Activated T-cell treated with anti-CD3 and anti-CD28 coated beads, Interleukin-2, amount 50 U/mL, for 1 hour (primary cell): ENCODE results near the gene FSTL5.

ENCODE experiments used
- DNase-seq: peaks from one replicate; pipeline ENCODE4 v3.0.0-alpha.2; 2020

Gene FSTL5

DNA sequence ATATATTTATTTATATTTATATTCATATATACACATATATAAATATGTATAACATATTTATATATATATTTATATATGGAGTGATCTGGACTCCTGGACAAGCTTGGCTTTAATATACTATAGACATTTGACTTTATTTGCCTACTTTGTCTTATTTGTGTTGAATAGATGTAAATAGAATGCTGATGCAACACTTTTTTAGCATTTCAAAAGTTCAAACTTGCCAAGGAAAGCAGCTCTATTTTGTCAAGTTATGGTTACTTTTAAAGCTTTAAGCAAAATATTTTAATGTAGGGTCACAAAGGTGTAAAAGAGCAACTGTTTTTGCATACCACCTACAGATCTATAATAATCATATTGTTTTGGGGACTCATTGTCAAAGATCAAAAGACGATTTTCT, 61.1 kb downstream of the FSTL5 start:
- no peak for DNase-seq

DNA sequence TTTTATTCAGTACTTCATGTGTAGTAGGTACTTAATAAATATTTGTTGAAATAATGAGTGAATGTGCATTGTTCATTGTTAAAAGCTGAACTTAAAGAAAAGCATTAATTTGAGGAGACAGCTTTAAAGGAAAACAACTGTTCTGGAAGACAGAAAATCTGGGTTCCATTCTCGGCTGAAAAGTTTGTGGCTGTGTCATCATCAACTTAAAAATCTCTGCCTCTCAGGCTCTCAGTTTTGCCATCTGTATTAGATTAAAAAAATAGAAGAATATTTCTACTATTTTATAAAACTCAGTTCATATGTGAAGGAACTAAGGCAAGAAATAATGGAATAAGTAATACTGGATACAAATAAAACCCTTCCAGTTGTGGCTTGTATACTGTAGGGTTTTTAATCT, 62.5 kb downstream of the FSTL5 start:
- no peak for DNase-seq

GRCh38 chr4:162075726-162076125, 88.1 kb downstream of the FSTL5 start:
- DNase-seq, result no peak

GRCh38 chr4:162061214-162061613, 102.6 kb downstream of the FSTL5 start:
- no peak for DNase-seq

GRCh38 chr4:162059656-162060055, 104.1 kb downstream of the FSTL5 start:
- no peak for DNase-seq

DNA sequence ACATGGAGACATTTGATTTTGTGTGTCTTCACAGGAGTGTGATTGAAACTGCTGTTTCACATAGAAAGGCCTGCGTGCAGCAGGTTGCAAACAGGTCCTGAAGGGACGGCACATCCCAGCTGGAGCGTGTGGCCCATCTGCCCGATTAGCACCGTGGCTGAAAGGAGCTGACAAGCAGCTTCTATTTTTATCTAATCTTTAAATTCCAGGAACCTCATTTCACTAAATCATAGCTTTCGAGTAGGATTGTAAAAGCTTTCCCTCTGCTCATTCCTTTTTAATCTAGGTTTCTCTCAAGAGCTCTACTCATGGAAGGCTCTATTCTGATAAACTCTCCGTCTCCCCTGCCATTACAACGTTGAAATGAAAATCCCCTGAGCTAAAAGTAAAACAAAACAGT, 106.8 kb downstream of the FSTL5 start:
- no peak for DNase-seq

- no peak for DNase-seq
Measured at GRCh38 chr4:162046135-162046534, 117.7 kb downstream of the FSTL5 start.

- DNase-seq, result no peak
Measured at GRCh38 chr4:162038112-162038511, 125.7 kb downstream of the FSTL5 start.

DNA sequence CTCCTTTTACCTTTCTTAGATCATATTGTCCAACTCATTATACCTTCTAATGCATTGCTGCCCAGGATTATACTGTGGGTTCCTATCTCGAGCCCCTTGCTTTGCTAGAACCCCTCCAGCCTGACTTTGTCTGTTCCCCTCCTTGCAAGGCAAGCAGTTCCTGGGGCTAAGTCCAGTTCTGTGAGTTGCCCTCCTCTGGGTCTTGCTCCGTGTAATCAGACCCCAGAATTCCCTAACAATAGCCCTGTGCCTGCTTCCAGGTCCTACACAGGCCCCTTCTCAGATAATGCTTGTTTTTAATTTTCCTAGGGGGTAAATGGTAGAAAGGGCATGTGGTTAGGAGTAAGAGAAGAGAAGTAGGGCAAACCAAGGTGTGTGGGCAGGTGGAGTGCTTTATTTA, 145.9 kb downstream of the FSTL5 start:
- no peak for DNase-seq

DNA sequence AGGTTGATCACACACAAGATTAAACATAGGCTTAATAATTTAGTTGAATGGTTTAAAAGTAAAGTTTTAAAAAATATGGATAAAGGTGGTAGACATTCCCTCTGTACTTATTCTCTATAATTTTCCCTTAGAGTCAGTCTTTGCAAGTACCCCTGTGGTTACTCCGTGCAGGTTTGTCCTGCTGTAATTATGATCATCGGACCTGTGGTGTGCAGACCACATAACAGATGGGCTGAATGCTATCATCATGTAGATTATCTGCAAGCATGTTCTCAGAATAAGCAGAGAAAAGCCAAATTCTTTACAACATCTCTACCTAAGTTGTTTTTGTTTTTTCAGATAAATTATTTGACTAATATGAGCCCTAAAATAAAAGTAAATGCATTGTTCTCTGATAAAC, 146.8 kb downstream of the FSTL5 start:
- no peak for DNase-seq

GRCh38 chr4:162016219-162016618, 147.6 kb downstream of the FSTL5 start:
- no peak for DNase-seq

GRCh38 chr4:162015090-162015489, 148.7 kb downstream of the FSTL5 start:
- no peak for DNase-seq

GRCh38 chr4:162011089-162011488, 152.7 kb downstream of the FSTL5 start:
- no peak for DNase-seq

GRCh38 chr4:162010362-162010761, 153.4 kb downstream of the FSTL5 start:
- DNase-seq, result no peak

DNA sequence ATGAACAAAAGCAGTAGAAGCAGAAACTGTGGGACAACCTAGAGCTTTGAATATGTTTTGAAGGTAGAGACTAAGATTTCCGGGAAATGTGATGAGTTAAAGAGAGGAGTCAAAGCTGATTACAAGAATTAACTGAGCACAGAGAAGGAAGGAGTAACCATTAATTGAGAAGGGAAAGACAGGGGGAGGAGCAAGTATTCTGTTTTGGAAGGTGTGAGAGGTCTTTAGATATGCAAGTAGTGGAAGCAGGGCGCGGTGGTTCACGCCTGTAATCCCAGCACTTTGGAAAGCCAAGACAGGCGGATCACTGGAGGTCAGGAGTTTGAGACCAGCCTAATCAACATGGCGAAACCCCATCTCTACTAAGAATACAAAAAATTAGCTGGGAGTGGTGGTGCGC, 171.5 kb downstream of the FSTL5 start:
- no peak for DNase-seq

GRCh38 chr4:161991811-161992210, 172.0 kb downstream of the FSTL5 start:
- no peak for DNase-seq

DNA sequence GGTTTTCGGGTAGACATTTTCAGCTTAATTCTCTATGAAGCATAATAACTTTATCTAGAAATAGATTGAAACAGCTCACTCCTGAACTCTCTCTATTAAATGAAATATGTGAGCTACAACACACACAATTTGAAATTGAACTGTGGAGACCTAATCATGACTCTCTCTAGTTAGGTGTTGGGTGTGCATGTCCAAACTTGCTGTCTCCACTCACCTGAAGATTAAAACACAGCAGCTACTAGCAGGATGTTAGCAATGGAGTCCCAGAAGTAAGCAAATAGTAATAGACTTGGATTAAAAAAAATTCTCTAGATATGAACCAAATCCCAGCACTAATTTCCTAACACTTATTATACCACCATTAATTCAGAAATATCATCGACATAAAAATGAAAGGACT, 173.1 kb downstream of the FSTL5 start:
- DNase-seq, result no peak

DNA sequence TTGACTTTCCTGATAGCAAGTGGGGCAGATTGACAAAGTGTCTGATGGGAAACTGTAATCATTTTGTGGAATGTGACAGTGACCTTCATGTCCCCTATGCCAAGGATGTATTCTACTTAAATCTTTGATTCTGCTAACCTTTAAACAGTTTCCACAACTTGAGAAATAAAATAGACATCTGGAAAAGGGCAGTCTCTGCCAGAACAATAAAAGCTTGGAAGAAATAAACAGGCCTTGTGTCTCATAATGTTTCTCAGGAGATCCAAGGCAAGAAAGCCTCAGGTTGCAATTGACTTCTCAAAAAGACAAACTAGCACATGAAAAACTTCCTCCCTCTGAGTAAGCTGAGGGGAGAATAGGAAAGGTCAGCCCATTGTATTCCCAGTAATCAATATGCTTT, 174.9 kb downstream of the FSTL5 start:
- DNase-seq, result no peak

- DNase-seq, result no peak
Measured at GRCh38 chr4:161987611-161988010, 176.2 kb downstream of the FSTL5 start.

GRCh38 chr4:161952382-161952781, 211.4 kb downstream of the FSTL5 start:
- DNase-seq, result no peak

GRCh38 chr4:161949946-161950725, 213.7 kb downstream of the FSTL5 start:
- no peak for DNase-seq

DNA sequence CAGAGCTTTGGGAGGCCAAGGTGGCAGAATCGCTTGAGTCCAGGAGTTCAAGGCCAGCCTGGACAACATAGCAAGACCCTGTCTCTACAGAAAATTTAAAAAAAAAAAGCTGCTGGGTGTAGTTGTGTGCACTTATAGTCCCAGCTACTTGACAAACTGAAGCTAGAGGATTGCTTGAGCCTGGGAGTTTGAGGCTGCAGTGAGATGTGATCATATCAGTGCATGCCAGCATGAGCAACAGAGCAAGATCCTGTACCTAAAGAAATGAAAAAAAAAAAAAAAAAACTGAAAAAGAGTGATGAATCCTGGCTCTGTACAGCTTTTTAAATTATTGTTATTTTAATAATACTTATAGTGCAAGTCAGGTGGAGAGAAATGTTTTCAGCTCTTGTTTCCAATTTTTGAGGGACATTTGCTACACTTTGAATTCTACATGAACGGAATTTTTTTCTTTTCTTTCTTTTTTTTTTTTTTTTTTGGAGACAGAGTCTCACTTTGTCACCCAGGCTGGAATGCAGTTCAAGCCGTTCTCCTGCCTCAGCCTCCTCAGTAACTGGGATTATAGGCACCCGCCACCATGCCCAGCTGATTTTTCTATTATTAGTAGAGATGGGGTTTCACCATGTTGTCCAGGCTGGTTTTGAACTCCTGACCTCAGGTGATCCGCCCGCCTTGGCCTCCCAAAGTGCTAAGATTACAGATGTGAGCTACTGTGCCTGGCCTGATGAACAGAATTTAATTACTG, 215.6 kb downstream of the FSTL5 start:
- DNase-seq, result no peak

DNA sequence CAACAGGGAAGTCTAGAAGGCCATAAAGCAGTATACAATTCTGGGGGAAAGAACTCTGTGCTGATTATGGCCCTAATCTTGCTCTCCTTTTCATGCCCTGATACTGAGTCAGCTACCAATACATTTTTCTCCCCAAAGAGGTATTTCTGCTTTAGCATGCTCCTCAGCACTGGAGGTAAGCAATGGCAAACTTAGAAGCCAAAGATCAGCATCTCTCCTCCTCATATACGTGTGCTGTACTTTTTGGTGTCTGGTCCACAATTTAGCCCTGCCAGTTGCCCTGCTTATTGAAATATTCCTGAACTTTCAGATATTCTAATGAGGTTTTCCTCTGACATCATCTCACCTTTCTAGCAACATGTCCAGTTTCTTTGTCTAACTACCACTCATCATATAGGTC, 226.2 kb downstream of the FSTL5 start:
- no peak for DNase-seq
